SHP77 treated with DMSO at 0.1 percent for 48 hours (cell line): ENCODE measurements around the gene KCNMA1.
"Not testable (repeated sequence)": the region's sequence is repeated elsewhere in the genome, so short reads cannot be mapped to it uniquely, and the experiment has no call there.

Source experiments
- DNase-seq: peaks from one replicate; lab custom pipeline; 2025; lab: John Stamatoyannopoulos, UW

KCNMA1 gene

DNA sequence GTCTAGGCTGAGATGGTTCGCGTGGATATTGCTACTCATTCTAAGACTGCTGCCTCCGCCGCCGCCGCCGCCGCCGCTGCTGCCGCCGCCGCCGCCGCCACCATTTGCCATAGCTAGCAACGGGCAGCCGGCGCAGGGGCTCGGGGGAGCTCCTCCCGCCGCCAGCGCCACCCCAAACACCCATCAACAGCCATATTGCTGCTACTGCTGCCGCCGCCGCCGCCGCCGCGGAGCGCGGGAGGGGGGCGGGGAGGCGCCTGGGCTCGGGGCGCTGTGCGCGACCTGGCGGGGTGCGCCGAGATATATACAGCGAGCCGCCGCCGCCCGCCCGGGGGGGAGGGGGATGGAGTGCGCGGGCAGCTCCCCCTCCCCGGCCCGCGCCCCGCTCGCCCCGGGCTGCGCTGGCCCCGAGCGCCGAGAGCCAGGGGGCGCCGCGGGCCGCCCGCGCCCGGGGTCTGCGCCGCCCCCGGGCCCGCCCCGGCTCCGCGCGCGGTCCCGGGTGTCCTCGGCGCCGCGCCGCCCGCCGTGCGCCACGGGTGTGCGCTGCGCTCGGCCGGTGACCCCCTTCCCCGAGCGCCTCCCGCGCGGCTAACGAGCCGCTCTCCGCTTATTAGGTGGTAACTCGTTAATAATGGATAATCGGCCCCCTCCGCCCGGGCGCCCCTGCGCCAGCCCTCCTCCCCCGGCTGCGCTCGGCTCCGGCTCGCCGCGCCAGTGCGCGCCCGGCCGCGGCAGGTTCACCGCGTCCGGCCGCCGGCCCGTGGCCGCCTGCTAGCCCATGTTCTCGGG lies at the start of gene KCNMA1:
KCNMA1 (minus strand) TSS at position 277 of the 789 bp plus-strand sequence.
- DNase-seq, result no peak

DNA sequence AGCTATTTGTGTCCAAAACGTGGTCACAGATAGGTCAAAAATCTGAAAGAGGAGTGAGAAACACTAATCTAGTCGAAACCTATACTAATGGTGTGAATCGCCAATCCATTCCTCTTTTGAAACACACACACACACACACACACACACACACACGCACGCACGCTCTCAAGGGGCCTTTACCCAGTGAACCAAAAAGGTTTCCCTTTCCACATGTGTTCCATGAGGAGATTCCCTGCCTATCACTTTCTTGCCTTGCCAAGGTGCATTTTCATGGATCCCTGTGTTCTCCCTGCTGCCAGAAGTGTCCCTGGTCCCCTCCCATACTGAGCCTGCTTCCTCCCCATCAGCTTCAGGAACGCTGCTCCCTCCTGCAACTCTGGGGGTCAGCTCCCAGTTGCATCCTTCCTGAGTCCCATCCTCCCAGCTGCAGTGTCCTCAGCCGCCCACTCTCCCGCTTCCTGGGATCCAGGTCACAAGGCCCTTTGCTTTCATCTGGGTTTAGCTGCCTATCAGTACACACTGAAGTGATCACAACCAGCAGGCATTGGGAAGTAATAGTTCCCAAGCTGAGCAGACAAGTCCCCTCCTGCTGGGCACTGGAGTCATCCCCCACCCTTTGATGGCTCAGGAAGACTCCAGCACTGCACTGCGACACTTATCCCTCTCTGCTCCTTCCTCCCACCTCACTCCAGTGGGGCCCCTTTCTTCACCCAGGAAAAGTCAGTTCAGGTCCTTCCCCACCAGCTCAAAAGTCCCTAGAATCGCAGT lies 49.2 kb upstream of the KCNMA1 start:
- DNase-seq, result no peak

DNA sequence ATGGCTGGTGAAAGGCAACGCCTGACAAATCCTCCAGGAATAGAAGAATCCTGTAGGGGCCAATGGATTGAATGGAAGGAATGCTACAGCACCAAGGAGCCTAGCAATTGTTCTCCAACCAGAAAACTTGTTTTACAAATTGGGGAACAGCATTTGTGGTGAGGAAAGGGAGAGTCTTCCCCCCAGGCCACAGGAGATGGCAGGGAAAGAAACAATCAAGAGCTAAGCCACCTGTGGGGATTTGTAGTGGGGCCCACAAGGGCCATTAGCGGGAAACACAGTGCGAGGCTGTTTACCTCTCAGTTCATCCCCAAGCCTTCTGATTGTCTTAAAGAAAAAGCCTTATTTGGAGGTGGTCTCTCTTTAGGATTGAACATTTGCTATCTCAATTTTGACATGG lies 48.5 kb upstream of the KCNMA1 start:
- no peak for DNase-seq

GRCh38 chr10:77685432-77685831 lies 47.8 kb upstream of the KCNMA1 start:
- no peak for DNase-seq

DNA sequence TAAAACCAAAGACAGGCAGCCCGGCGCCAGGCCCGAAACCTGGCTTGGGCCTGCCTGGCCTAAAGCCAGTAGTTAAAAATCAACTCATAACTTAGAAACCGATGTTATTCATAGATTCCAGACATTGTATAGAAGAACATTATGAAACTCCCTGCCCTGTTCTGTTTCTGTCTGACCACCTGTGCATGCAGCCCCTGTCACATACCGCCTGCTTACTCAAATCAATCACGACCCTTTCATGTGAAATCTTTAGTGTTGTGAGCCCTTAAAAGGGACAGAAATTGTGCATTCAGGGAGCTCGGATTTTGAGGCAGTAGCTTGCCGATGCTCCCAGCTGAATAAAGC lies 45.5 kb upstream of the KCNMA1 start:
- DNase-seq, result not testable (repeated sequence)

- DNase-seq, result no peak
These were observed 44.9 kb upstream of the KCNMA1 start for GRCh38 chr10:77682393-77683087.

DNA sequence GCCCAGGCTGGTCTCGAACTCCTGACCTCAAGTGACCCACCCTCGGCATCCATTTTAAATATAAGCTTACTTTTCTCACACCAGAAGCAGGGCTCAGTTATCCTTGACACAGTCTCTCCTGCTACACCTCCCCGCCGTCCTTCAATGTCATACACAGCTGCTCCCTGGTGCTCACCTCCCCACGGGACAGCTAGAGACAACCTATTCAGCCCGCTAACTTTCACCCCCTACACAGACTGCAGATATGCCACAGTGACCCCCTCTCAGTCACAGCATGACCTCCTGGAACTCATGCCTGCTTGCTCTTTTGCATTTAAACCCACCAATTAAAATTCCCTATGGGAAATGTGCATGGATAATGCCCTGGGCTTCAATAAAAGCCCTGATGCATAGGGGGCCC lies 44.2 kb upstream of the KCNMA1 start:
- DNase-seq, result no peak

DNA sequence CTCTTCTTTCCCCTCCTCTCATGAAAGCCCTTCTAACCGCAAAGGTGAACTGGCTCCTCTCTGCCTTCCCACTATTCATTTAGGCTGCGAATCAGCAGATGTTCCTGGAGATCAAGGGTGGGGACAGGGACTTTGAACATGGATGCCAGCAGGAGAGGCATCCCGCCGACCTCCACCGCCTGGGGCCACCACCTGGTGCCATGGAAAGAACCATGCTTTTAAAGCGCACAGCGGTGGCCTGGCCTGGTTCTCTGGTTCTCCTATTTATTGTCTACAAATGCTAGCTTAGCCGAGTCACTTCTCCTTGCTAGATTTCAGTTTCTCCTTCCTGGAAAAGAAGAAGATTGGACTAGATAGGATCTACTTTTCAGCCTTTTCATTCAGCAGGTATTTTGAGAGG lies 43.2 kb upstream of the KCNMA1 start:
- DNase-seq, result no peak

GRCh38 chr10:77680065-77680464 lies 42.5 kb upstream of the KCNMA1 start:
- DNase-seq, result no peak

GRCh38 chr10:77679217-77679616 lies 41.6 kb upstream of the KCNMA1 start:
- DNase-seq, result no peak

GRCh38 chr10:77678146-77678545 lies 40.5 kb upstream of the KCNMA1 start:
- no peak for DNase-seq

GRCh38 chr10:77675347-77675746 lies 37.7 kb upstream of the KCNMA1 start:
- no peak for DNase-seq

DNA sequence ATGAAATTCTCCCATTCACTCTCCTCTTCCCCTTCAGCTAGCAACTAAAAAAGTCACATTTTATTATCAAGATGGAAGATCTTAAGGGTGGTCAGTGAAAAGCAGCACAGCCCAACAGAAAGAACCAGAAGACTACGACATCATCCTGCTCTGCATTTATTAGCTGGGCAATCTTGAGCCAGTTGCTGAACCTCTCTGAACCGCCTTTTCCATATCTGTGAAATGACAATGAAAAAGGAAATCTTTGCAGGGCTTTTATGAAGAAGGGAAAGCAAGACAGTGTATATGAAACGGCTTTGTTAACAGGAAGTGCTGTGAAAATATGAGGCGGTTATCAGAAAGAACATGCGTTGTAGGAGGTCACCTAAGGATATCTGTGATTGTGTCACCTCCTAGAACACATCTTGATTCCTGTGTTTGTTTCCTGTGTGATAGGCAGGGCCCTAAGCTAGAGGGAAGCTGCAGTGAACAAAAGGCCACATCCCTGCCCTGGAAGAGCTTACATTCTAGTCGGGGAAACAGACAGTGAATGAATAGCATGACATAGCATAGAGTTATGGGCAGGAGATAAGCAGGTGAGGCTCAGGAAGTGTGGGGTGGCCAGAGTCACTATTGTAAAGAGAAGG lies 36.0 kb upstream of the KCNMA1 start:
- DNase-seq, result no peak

GRCh38 chr10:77673101-77673500 lies 35.5 kb upstream of the KCNMA1 start:
- DNase-seq, result no peak

DNA sequence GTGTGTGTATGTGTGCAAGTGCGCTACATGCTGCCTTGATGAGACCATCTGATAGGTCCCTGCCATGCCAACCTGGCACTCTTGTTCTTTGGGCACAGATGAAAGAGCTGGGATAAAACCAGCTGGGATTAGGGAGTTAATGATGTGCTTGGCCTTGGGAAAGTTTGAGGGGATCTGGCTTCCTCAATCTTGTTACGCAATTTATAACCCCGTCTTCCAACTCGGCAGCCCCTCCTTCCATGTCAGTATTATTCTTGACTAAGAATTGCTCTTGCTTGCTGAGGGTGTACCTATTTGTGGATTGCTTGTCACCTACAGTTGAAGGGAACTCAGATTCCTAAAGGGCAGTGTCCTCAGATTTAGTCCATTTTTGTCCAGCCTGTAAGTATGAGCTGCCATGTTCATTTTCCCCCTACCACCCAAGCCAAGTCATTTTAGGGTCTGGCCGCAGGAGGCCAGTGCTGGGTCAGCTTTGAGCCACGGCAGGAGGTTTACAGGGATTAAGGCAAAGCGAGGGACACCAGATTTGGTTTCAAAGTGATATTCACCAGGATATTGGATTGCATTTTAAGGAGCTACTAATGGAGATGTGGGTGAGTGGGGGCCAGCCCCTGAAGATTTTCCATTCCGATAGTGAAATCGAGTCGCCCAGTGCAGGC lies 34.1 kb upstream of the KCNMA1 start:
- DNase-seq, result no peak

DNA sequence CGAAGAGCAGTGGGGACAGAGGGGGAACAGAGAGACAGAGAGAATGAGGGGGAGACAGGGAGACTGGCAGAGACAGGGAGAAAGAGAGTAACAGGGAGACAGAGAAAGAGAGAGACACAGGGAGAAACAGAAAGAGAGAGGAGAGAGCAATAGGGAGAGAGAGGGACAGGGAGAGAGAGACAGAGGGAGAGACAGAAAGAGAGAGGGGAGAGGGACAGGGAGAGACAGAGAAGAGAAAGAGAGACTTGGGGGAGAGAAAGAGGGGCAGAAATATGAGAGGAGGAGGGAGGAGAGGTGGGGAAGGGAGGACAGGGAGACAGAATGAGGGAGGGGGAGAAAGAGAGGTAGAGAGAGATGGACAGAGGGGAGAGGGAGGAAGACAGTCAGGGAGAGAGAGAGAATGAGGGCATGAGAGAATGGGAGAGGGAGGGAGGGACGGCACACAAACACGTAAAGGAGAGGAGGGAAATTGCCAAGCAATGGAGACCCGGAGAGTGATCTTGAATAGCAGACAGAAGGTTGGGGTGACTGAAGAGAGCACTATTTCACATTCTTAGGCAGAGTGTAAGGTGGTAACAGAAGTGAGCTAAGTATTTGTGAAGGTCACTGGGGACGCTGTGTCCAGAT lies 33.3 kb upstream of the KCNMA1 start:
- DNase-seq, result no peak

DNA sequence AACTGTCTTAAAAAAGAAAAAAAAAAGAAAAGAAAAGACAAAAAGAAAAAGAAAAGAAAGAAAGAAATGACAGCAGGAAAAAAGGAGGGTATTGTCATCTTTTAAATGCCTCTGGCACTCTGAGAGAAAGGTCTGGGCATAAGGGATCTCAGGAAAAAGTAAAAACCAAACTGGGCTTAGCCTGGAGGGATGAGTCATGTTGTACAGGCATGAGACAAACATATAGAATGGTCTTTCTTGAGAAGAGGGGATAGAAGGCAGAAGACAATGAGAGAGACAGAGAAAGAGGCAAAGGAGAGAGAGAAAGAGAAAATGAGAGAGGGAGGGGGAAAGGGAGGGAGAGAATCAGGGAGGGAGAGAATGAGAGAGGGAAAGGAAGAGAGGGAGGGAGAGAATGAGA lies 32.3 kb upstream of the KCNMA1 start:
- no peak for DNase-seq

DNA sequence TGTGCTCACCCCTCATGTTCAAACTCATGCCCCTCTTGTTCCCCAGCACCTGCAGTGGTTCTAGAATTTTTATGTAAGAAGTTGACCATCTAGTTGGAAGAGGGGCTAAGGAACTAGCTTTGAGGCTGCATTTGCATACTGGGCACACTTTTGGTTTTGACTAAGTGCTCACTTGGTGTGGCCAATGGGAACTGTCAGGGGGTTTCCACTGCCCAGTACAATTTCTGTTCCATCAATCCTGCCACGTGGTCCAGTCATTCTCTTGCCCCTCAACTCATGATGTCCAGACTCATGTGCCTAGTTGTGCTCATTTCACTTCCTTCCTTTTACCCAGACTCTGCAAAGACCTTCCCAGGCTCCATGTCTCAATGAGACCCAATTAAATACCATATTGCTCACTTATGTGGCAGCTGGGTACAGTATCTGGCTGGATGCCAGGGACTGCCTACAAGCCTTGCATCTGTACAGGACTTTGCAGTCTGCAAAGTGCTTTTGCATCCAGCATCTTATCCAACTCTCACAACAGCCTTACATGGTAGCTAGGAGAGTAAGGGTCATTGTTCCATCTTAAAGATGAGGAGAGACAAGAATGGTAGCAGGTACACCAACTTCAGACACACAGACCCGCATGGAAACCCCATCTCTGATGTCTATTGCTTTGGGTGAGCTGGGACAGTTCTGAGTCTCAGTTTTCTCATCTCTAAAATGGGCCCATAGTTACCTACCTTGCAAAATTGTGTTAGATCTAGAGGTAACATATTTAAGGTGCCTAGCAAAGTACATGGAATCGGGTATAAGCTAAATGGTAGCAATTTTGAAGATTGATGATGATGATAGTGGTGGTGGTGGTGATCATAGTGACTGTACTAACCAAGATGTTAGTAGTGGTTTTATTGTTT lies 30.1 kb upstream of the KCNMA1 start:
- DNase-seq, result no peak

GRCh38 chr10:77666821-77667220 lies 29.2 kb upstream of the KCNMA1 start:
- DNase-seq, result no peak

GRCh38 chr10:77664696-77665095 lies 27.1 kb upstream of the KCNMA1 start:
- no peak for DNase-seq
